Measurements from ENCODE around the gene ADGRE2.
"Not testable (repeated sequence)": the region's sequence is repeated elsewhere in the genome, so short reads cannot be mapped to it uniquely, and the experiment has no call there.

The ADGRE2 gene

DNA sequence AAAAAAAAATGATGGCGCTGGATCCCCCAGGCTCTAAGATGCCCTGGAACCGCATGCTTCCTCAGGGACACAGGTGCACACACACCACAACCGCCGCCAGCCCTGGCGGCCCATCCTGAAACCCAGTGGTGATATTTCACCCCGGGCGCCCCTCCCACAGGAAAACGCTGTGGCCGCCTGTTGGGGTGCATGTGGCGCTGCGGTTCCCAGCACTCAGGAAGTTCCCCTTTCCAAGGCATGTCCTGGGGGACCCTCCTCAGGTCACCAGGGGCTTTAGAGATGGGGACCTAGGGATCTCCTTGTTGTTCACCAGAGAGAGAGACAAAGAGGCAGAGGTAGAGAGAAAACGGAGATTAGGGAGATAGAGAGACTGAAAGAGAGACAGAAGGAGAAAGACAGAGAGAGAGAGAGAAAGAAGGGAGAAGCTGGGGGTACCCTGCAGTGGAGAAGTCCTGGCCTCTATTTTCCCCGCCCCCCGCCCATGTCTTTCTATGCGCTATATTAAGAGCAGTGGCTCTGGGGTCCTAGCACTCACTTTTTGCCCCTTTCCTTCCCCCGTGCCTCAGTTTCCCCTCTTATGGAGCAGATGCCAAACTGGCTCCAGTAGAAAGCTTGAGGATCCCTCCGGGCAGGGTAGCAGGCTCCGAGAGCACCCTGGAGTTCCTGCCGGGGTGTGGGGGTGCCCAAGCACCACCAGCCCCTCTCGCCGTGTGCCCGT is 2.3 kb downstream of the ADGRE2 start:
- H3K4me3 ChIP-seq (ENCODE audit: low read depth, low read length), result peak overlapping the region; percentile 69
- DNase-seq (ENCODE audit: low read depth), result peak; percentile 93
- peak; percentile 66 for TF ChIP-seq MAX (IDR thresholded peaks at IDR 0.05; ENCODE audit: low read depth, low read length)
- peak; percentile 73 for TF ChIP-seq MYC (IDR thresholded peaks at IDR 0.05; ENCODE audit: low read depth, low read length)
- TF ChIP-seq, protein P1, sequence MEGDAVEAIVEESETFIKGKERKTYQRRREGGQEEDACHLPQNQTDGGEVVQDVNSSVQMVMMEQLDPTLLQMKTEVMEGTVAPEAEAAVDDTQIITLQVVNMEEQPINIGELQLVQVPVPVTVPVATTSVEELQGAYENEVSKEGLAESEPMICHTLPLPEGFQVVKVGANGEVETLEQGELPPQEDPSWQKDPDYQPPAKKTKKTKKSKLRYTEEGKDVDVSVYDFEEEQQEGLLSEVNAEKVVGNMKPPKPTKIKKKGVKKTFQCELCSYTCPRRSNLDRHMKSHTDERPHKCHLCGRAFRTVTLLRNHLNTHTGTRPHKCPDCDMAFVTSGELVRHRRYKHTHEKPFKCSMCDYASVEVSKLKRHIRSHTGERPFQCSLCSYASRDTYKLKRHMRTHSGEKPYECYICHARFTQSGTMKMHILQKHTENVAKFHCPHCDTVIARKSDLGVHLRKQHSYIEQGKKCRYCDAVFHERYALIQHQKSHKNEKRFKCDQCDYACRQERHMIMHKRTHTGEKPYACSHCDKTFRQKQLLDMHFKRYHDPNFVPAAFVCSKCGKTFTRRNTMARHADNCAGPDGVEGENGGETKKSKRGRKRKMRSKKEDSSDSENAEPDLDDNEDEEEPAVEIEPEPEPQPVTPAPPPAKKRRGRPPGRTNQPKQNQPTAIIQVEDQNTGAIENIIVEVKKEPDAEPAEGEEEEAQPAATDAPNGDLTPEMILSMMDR (IDR thresholded peaks at IDR 0.05; ENCODE audit: low read depth, low read length), result no peak

GRCh38 chr19:14775326-14775725 is 3.0 kb downstream of the ADGRE2 start:
- not testable (repeated sequence) for DNase-seq (ENCODE audit: low read depth)
- H3K4me3 ChIP-seq (ENCODE audit: low read depth, low read length), result peak overlapping the region; percentile 69

- no peak overlapping the region for H3K4me3 ChIP-seq (ENCODE audit: low read depth, low read length)
- TF ChIP-seq, protein P1 (IDR thresholded peaks at IDR 0.05; ENCODE audit: low read depth, low read length), result no peak
- TF ChIP-seq POLR2A (IDR thresholded peaks at IDR 0.05; ENCODE audit: extremely low read depth, insufficient read length), result no peak
- TF ChIP-seq MYC (IDR thresholded peaks at IDR 0.05; ENCODE audit: low read depth, low read length), result no peak
- TF ChIP-seq MAX (IDR thresholded peaks at IDR 0.05; ENCODE audit: low read depth, low read length), result no peak
- DNase-seq (ENCODE audit: low read depth), result no peak
These were observed 4.0 kb downstream of the ADGRE2 start for GRCh38 chr19:14774373-14774772.

GRCh38 chr19:14773722-14774121 is 4.6 kb downstream of the ADGRE2 start:
- not testable (repeated sequence) for DNase-seq (ENCODE audit: low read depth); H3K4me3 ChIP-seq (ENCODE audit: low read depth, low read length)

GRCh38 chr19:14772995-14773394 is 5.4 kb downstream of the ADGRE2 start:
- no peak overlapping the region for H3K4me3 ChIP-seq (ENCODE audit: low read depth, low read length)
- DNase-seq (ENCODE audit: low read depth), result no peak
- TF ChIP-seq POLR2A (IDR thresholded peaks at IDR 0.05; ENCODE audit: extremely low read depth, insufficient read length), result no peak
- TF ChIP-seq MAX (IDR thresholded peaks at IDR 0.05; ENCODE audit: low read depth, low read length), result no peak
- TF ChIP-seq, protein P1 (IDR thresholded peaks at IDR 0.05; ENCODE audit: low read depth, low read length), result no peak
- no peak for TF ChIP-seq MYC (IDR thresholded peaks at IDR 0.05; ENCODE audit: low read depth, low read length)

DNA sequence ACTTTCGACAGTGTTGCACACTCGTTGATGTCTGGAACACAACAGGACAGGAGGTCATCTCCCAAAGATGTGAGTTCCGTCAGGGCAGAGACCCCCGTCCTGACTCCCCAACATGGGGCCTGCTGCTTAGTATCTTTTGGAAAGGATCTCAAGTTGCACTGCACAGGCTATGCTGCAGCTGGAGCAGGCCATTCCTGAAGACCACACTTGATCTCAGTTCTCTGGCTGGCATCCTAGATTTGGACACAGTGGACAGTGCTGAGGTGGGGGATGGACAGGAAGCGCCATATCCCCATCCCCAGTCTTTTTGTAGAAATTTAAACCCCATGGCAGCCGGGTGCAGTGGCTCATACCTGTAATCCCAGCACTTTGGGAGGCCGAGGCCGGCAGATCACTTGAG is 5.9 kb downstream of the ADGRE2 start:
- H3K4me3 ChIP-seq (ENCODE audit: low read depth, low read length), result no peak overlapping the region
- TF ChIP-seq MYC (IDR thresholded peaks at IDR 0.05; ENCODE audit: low read depth, low read length) (no peak), MAX (IDR thresholded peaks at IDR 0.05; ENCODE audit: low read depth, low read length) (no peak), POLR2A (IDR thresholded peaks at IDR 0.05; ENCODE audit: extremely low read depth, insufficient read length) (no peak)
- TF ChIP-seq, protein P1 (IDR thresholded peaks at IDR 0.05; ENCODE audit: low read depth, low read length), result no peak
- DNase-seq (ENCODE audit: low read depth), result no peak
